PC-3 (cell line): ENCODE results near the gene DNAH14. TPM values are rescaled to one million over a fixed set of nuclear protein-coding genes. Genes with fewer than 3 reads are reported as not detected.
"Not testable (repeated sequence)": the region's sequence is repeated elsewhere in the genome, so short reads cannot be mapped to it uniquely, and the experiment has no call there.

Experiments used
- ATAC-seq: fragments of 200-7000 bp; cut with Tn5 transposase; 2 replicates; pipeline ENCODE4 v1.9.1; 2020; ENCODE audit warnings: mild to moderate bottlenecking, moderate library complexity
- BruUV-seq: library from RNA; stranded (reverse); fragments of 400-500 nt; replicated peaks from 2 replicates; lab custom pipeline; 2021; lab: Mats Ljungman, UMichigan
- CTCF ChIA-PET: fragments of 300-600 bp; sonication (Branson Sonifier 250); formaldehyde crosslinking; loops from one replicate; lab custom pipeline; 2022; ENCODE audit warnings: antibody characterized with exemption; lab: Charles Lee
- POLR2A ChIA-PET: fragments of 300-600 bp; sonication (Branson Sonifier 250); formaldehyde crosslinking; loops from one replicate; lab custom pipeline; 2022; ENCODE audit warnings: antibody characterized with exemption; ENCODE audit not compliant: unreplicated experiment; lab: Charles Lee
- DNase-seq: peaks from one replicate; pipeline ENCODE4 v3.0.0-alpha.2; 2015
- H2AFZ ChIP-seq: fragments of 300-600 bp; sonication (generic); 2 replicates; pipeline ENCODE4 v1.6.0; 2016; ENCODE audit warnings: antibody characterized with exemption, low read length
- H3F3A ChIP-seq: fragments of 300-600 bp; sonication (generic); one replicate; pipeline ENCODE4 v1.6.0; 2017; ENCODE audit warnings: antibody characterized with exemption, low read length, control low read depth, mild to moderate bottlenecking; ENCODE audit not compliant: unreplicated experiment
- H3K27ac ChIP-seq: fragments of 300-600 bp; sonication (generic); 2 replicates; pipeline ENCODE4 v1.5.1; 2016; ENCODE audit warnings: mild to moderate bottlenecking, low read length
- H3K27me3 ChIP-seq: fragments of 300-600 bp; sonication (generic); 2 replicates; pipeline ENCODE4 v1.6.1; 2016; ENCODE audit warnings: low read length, mixed read lengths
- H3K36me3 ChIP-seq: fragments of 300-600 bp; sonication (generic); 2 replicates; pipeline ENCODE4 v1.6.1; 2016; ENCODE audit warnings: low read depth, mixed run types, low read length, mixed read lengths
- H3K4me1 ChIP-seq: fragments of 300-600 bp; sonication (generic); 2 replicates; pipeline ENCODE4 v1.5.1; 2016; ENCODE audit warnings: low read length; ENCODE audit not compliant: insufficient read depth
- H3K4me2 ChIP-seq: fragments of 300-600 bp; sonication (generic); 2 replicates; pipeline ENCODE4 v1.6.0; 2016; ENCODE audit warnings: low read length
- H3K4me3 ChIP-seq: fragments of 300-600 bp; sonication (generic); 2 replicates; pipeline ENCODE4 v1.5.1; 2016; ENCODE audit warnings: mild to moderate bottlenecking, low read length, mixed read lengths
- H3K79me2 ChIP-seq: fragments of 300-600 bp; sonication (generic); 2 replicates; pipeline ENCODE4 v1.6.1; 2017; ENCODE audit warnings: low read length, mixed read lengths
- H3K9ac ChIP-seq: fragments of 300-600 bp; sonication (generic); 2 replicates; pipeline ENCODE4 v1.6.0; 2016; ENCODE audit warnings: mild to moderate bottlenecking, low read length
- H3K9me2 ChIP-seq: fragments of 300-600 bp; sonication (generic); replicated peaks from 2 replicates; pipeline ENCODE4 v1.6.1; 2016; ENCODE audit warnings: mixed run types, low read length, mixed read lengths
- H3K9me3 ChIP-seq: fragments of 300-600 bp; sonication (generic); 2 replicates; pipeline ENCODE4 v1.6.1; 2016; ENCODE audit warnings: low read length, mixed read lengths
- H4K20me1 ChIP-seq: fragments of 300-600 bp; sonication (generic); 2 replicates; pipeline ENCODE4 v1.6.1; 2016; ENCODE audit warnings: low read length, mixed read lengths
- CTCF ChIP-seq: fragments of 300-600 bp; sonication (generic); conservative IDR thresholded peaks from 2 replicates; pipeline ENCODE4 v1.5.1; 2017; ENCODE audit warnings: antibody characterized with exemption, low read depth, mild to moderate bottlenecking, low read length
- EZH2 ChIP-seq: fragments of 300-600 bp; sonication (generic); IDR thresholded peaks from one replicate; pipeline ENCODE4 v1.6.1; 2017; ENCODE audit warnings: antibody characterized with exemption, mild to moderate bottlenecking, low read length; ENCODE audit not compliant: unreplicated experiment
- EZH2phosphoT487 ChIP-seq: fragments of 300-600 bp; sonication (generic); IDR thresholded peaks from 2 replicates; pipeline ENCODE4 v1.6.1; 2018; ENCODE audit warnings: mild to moderate bottlenecking, antibody characterized with exemption, low read length, borderline replicate concordance
- intact Hi-C: fragments of 100-400 bp; cut with micrococcal nuclease; formaldehyde crosslinking; loops from 2 replicates; pipeline ENCODE4 v1.9.0; 2023
- total RNA-seq: library from RNA; depleted of rRNA; stranded (reverse); fragments of >200 nt; gene quantifications from 2 replicates; pipeline ENCODE4 v1.2.3, GENCODE V29; 2014

The DNAH14 gene
- total RNA-seq, 1 experiment from 2014 or later: 42.8 TPM

- intact Hi-C loops: no loop called here
- Histone ChIP-seq H3K4me3 (no peak overlapping the region), H4K20me1 (no peaks in the 10 kb centered on the region), H3K36me3 (no peaks in the 10 kb centered on the region), H2AFZ (no peak overlapping the region), H3K9ac (no peak overlapping the region), H3K9me2 (no peaks in the 10 kb centered on the region), H3K4me1 (no peaks in the 10 kb centered on the region), H3K9me3 (no peaks in the 10 kb centered on the region), H3K79me2 (no peaks in the 10 kb centered on the region), H3K27me3 (no peaks in the 10 kb centered on the region), H3F3A (no peaks in the 10 kb centered on the region), H3K4me2 (no peak overlapping the region), H3K27ac (no peak overlapping the region)
- no peak for DNase-seq
- no peak for ATAC-seq
- POLR2A ChIA-PET: no interaction called here
- CTCF ChIA-PET: no interaction called here
- BruUV-seq: no TSS peak
- TF ChIP-seq CTCF (no peak), EZH2 (no peak)
Observed at GRCh38 chr1:225228871-225229303, 299.4 kb downstream of the DNAH14 start.

GRCh38 chr1:225229429-225229828 lies 300.0 kb downstream of the DNAH14 start:
- H3K4me1 ChIP-seq, DNase-seq, H3K27ac ChIP-seq, H3K9ac ChIP-seq, intact Hi-C loops, H4K20me1 ChIP-seq, POLR2A ChIA-PET, H3K4me2 ChIP-seq, H3F3A ChIP-seq, CTCF ChIA-PET, BruUV-seq, H3K9me3 ChIP-seq, H3K9me2 ChIP-seq, ATAC-seq, H2AFZ ChIP-seq, H3K4me3 ChIP-seq, H3K27me3 ChIP-seq, H3K79me2 ChIP-seq, H3K36me3 ChIP-seq: not testable (repeated sequence)

GRCh38 chr1:225230483-225230882 lies 301.0 kb downstream of the DNAH14 start:
- H3K9me3 ChIP-seq: no peaks in the 10 kb centered on the region
- H2AFZ ChIP-seq: no peak overlapping the region
- H3K36me3 ChIP-seq: no peaks in the 10 kb centered on the region
- DNase-seq (no peak), ATAC-seq (peak; percentile 66)
- intact Hi-C loops: no loop called here
- BruUV-seq: no TSS peak
- no peaks in the 10 kb centered on the region for H3K79me2 ChIP-seq
- no peaks in the 10 kb centered on the region for H3K4me1 ChIP-seq
- no peak overlapping the region for H3K9ac ChIP-seq
- H3K27me3 ChIP-seq: no peaks in the 10 kb centered on the region
- no peak overlapping the region for H3K4me2 ChIP-seq
- ChIA-PET POLR2A (no interaction called here), CTCF (interaction anchor here (0.6 kb wide), 1 partner anchor 652 kb away, joined by 3 read pairs; the partner anchor contains the start of gene TMEM63A)
- no peaks in the 10 kb centered on the region for H3F3A ChIP-seq
- no peaks in the 10 kb centered on the region for H3K9me2 ChIP-seq
- H3K4me3 ChIP-seq: no peak overlapping the region
- no peak for TF ChIP-seq EZH2
- TF ChIP-seq CTCF: no peak
- no peak for TF ChIP-seq EZH2phosphoT487
- H4K20me1 ChIP-seq: no peaks in the 10 kb centered on the region
- H3K27ac ChIP-seq: no peak overlapping the region

- ATAC-seq, H3K9me3 ChIP-seq, H2AFZ ChIP-seq, H3K27ac ChIP-seq, H3K9ac ChIP-seq, H4K20me1 ChIP-seq, H3K27me3 ChIP-seq, H3K4me1 ChIP-seq, H3K36me3 ChIP-seq, H3F3A ChIP-seq, H3K4me2 ChIP-seq, CTCF ChIA-PET, H3K4me3 ChIP-seq, intact Hi-C loops, H3K79me2 ChIP-seq, H3K9me2 ChIP-seq, DNase-seq, BruUV-seq: not testable (repeated sequence)
- POLR2A ChIA-PET: interaction anchor here (0.6 kb wide), 1 partner anchor 27 kb away, joined by 3 read pairs; no protein-coding TSS in a partner anchor
Observed at GRCh38 chr1:225232930-225233329, 303.5 kb downstream of the DNAH14 start.
